ENCODE data around the gene MARK1.

GRCh38 chr1:220487297-220487820 lies 40.6 kb upstream of the MARK1 start:
- TF ChIP-seq, protein P1, sequence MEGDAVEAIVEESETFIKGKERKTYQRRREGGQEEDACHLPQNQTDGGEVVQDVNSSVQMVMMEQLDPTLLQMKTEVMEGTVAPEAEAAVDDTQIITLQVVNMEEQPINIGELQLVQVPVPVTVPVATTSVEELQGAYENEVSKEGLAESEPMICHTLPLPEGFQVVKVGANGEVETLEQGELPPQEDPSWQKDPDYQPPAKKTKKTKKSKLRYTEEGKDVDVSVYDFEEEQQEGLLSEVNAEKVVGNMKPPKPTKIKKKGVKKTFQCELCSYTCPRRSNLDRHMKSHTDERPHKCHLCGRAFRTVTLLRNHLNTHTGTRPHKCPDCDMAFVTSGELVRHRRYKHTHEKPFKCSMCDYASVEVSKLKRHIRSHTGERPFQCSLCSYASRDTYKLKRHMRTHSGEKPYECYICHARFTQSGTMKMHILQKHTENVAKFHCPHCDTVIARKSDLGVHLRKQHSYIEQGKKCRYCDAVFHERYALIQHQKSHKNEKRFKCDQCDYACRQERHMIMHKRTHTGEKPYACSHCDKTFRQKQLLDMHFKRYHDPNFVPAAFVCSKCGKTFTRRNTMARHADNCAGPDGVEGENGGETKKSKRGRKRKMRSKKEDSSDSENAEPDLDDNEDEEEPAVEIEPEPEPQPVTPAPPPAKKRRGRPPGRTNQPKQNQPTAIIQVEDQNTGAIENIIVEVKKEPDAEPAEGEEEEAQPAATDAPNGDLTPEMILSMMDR (IDR thresholded peaks at IDR 0.05): no peak
- no peak for TF ChIP-seq POLR2A (IDR thresholded peaks at IDR 0.05)

All from right lobe of liver (tissue), 4 donors.